Esophagus squamous epithelium (tissue), 5 donors: ENCODE data around the gene TP63. TPM values are rescaled to one million over a fixed set of nuclear protein-coding genes. Genes with fewer than 3 reads are reported as not detected.

ENCODE experiments used
- DNase-seq: peaks from one replicate; lab custom pipeline; 2025; lab: John Stamatoyannopoulos, UW
- H3K27ac ChIP-seq, 4 donors: fragments of 200-600 bp; sonication (generic); one replicate each; pipeline ENCODE4 v1.5.1; 2016 to 2019; ENCODE audit warnings: mild to moderate bottlenecking in 1 of 4
- H3K27me3 ChIP-seq, 4 donors: fragments of 200-600 bp; sonication (generic); 1 replicate in 3 of 4; 2 replicates in 1 of 4; pipeline versions ENCODE4 v1.5.1 to v1.6.0; 2017 to 2021; ENCODE audit warnings: antibody characterized with exemption in 1 of 4
- H3K36me3 ChIP-seq, 3 donors: fragments of 200-600 bp; sonication (generic); one replicate each; pipeline ENCODE4 v1.5.1; 2016 to 2019
- H3K4me1 ChIP-seq, 3 donors: fragments of 200-600 bp; sonication (generic); one replicate each; pipeline ENCODE4 v1.5.1; 2017 to 2019
- H3K4me3 ChIP-seq, 4 donors: fragments of 200-600 bp; sonication (generic); 1 replicate in 3 of 4; 2 replicates in 1 of 4; pipeline ENCODE4 v1.5.1; 2016 to 2019; ENCODE audit warnings: mild to moderate bottlenecking in 2 of 4, moderate library complexity in 1 of 4
- H3K9me3 ChIP-seq, 3 donors: fragments of 200-600 bp; sonication (generic); one replicate each; pipeline ENCODE4 v1.5.1; 2016 to 2019
- CTCF ChIP-seq, 6 experiments: fragments of 450-650 bp in 4 of 6; fragments of 200-600 bp in 2 of 6; sonication (generic) in 2 of 6; IDR thresholded peaks; one replicate each; pipeline ENCODE4 v1.5.1; 2016 to 2019; ENCODE audit warnings: antibody characterized with exemption in 6 of 6, mild to moderate bottlenecking in 4 of 6, moderate library complexity in 4 of 6
- POLR2A ChIP-seq, 4 donors: fragments of 450-650 bp; IDR thresholded peaks; one replicate each; pipeline ENCODE4 v1.6.1; 2017; ENCODE audit warnings: antibody characterized with exemption in 4 of 4, mild to moderate bottlenecking in 4 of 4, moderate library complexity in 3 of 4
- WGBS, 2 donors: methylation state at CpG; one replicate each; pipeline ENCODE4 v1.1.5; 2018; 5-methylcytosine and 5-hydroxymethylcytosine counted together
- intact Hi-C: fragments of 100-400 bp; cut with DNase I; formaldehyde crosslinking; loops from one replicate; pipeline ENCODE4 v1.15.0; 2022
- total RNA-seq, 4 donors: library from RNA; depleted of rRNA; stranded (reverse); fragments of >200 nt; gene quantifications; one replicate each; pipeline ENCODE4 v1.1.0, GENCODE V29; 2016
- donor health status: DM: yes; HTN: yes; CAD: no.

TP63 gene
- total RNA-seq, 4 donors from 2014 or later, result 111 to 162 (median 137) TPM

- H3K4me3 ChIP-seq, result no peak overlapping the region
- peaks cover 0 to 26% (median 4%) of the 10 kb centered on the region in 3 donors for H3K4me1 ChIP-seq
- no peaks in the 10 kb centered on the region for H3K9me3 ChIP-seq
- H3K27ac ChIP-seq, result peak overlapping the region in 1 of 4 donors; percentile 37
- DNase-seq, result no peak
- peak in 1 of 6 experiments; percentile 5 for TF ChIP-seq CTCF (IDR thresholded peaks at IDR 0.05)
- TF ChIP-seq POLR2A (IDR thresholded peaks at IDR 0.05), result no peak
- intact Hi-C loops, result no loop called here
- H3K36me3 ChIP-seq, result peaks cover 0 to 58% (median 0%) of the 10 kb centered on the region in 3 donors
- 72 to 76% methylated on average over 3 of the region's 3 CpGs for WGBS, 2 donors
- no peaks in the 10 kb centered on the region for H3K27me3 ChIP-seq
These were observed 265.3 kb downstream of the TP63 start for GRCh38 chr3:189896533-189896932.

DNA sequence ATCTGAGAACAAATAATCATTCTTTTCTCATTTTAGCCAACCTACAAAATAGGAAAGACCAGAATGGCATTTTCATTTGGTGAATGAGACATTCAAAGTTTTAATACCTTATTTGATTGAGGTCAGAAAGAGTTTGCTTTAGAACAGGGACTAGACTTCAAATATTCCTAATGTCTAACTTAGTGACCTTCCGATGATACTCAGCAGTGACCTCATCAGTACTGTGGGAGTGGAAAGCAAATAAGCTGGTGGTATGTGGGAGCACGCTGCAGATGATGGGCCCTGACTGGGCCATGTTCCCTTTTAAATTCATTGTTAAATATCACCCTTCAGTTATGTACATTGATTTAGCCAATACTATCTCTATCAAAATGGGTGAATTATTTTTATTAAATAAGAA is 266.2 kb downstream of the TP63 start:
- no peak for TF ChIP-seq POLR2A (IDR thresholded peaks at IDR 0.05)
- TF ChIP-seq CTCF (IDR thresholded peaks at IDR 0.05), result no peak
- H3K27me3 ChIP-seq, result no peaks in the 10 kb centered on the region
- peak overlapping the region in 1 of 4 donors; percentile 37 for H3K27ac ChIP-seq
- H3K9me3 ChIP-seq, result no peaks in the 10 kb centered on the region
- intact Hi-C loops, result no loop called here
- H3K36me3 ChIP-seq, result peaks cover 0 to 49% (median 0%) of the 10 kb centered on the region in 3 donors
- 80 to 85% methylated on average over 2 of the region's 2 CpGs for WGBS, 2 donors
- DNase-seq, result no peak
- no peak overlapping the region for H3K4me3 ChIP-seq
- peaks cover 2 to 35% (median 4%) of the 10 kb centered on the region in 3 donors for H3K4me1 ChIP-seq

DNA sequence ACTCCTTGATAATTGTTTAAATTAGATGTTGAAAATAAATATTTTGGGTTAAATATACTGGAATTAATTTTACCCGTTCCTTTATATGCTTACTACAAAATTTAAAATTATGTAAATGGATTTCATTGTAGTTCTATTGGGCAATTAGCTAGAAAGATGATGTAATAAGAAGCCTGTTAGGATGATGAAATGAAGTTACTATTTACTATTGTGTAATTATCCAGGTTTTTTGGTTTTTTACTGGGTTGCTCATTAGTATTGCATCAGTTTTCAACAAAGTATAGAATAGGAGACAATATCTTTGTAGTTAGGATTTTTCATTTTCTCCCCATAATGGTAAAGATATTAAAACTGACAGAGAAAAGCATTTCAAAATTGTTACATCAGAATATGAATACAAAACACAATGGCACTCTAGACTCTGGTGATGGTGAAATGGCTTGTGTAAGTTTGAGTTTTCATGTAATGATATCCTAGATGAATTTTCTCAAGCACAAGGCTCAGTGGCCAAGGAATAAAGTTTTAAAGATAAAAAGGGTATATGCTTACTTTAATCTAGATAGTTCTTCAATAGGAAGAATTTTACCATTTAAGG is 267.5 kb downstream of the TP63 start:
- 44 to 54% methylated on average over 1 of the region's 1 CpG for WGBS, 2 donors
- no peak for DNase-seq
- no peak for TF ChIP-seq POLR2A (IDR thresholded peaks at IDR 0.05)
- no peak for TF ChIP-seq CTCF (IDR thresholded peaks at IDR 0.05)
- peaks cover 3 to 36% (median 4%) of the 10 kb centered on the region in 3 donors for H3K4me1 ChIP-seq
- intact Hi-C loops, result no loop called here
- H3K36me3 ChIP-seq, result peaks cover 0 to 37% (median 0%) of the 10 kb centered on the region in 3 donors
- H3K9me3 ChIP-seq, result no peaks in the 10 kb centered on the region
- no peaks in the 10 kb centered on the region for H3K27me3 ChIP-seq
- peak overlapping the region; percentile 12 to 88 (median 82) for H3K27ac ChIP-seq
- no peak overlapping the region for H3K4me3 ChIP-seq

- DNase-seq, result no peak
- Histone ChIP-seq H3K36me3 (peaks cover 0 to 32% (median 0%) of the 10 kb centered on the region in 3 donors), H3K27me3 (no peaks in the 10 kb centered on the region), H3K9me3 (no peaks in the 10 kb centered on the region), H3K4me1 (peaks cover 3 to 36% (median 4%) of the 10 kb centered on the region in 3 donors), H3K27ac (peak overlapping the region; percentile 12 to 88 (median 82)), H3K4me3 (no peak overlapping the region)
- TF ChIP-seq CTCF (IDR thresholded peaks at IDR 0.05) (no peak), POLR2A (IDR thresholded peaks at IDR 0.05) (no peak)
- 64 to 76% methylated on average over 3 of the region's 3 CpGs for WGBS, 2 donors
- intact Hi-C loops, result no loop called here
These were observed 268.0 kb downstream of the TP63 start for GRCh38 chr3:189899186-189899585.

DNA sequence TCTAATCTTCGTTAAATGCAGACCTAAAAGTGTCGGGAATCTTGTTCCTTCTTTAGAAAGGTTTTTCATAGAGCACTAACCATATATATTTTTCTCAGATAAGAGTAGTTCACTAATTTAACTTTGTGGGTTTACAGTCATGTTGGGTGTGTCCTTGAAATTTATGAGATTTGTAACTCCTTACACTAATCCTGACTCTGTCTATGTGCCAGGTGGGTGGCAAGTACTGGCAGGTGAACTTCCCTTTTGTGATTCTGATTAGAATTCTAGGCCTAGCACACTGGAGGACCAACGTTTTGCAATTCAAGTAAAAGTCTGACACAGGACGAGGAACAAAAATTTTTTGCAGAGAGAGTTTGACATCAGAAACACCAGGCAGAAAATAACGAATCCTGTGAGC is 269.4 kb downstream of the TP63 start:
- WGBS, 2 donors, result 32 to 44% methylated on average over 5 of the region's 5 CpGs
- peaks cover 0 to 19% (median 0%) of the 10 kb centered on the region in 3 donors for H3K36me3 ChIP-seq
- DNase-seq, result no peak

More for the DNA sequence above, 269.4 kb downstream of the TP63 start:
- Histone ChIP-seq H3K27ac (peak overlapping the region; percentile 73 to 88 (median 82)), H3K27me3 (no peaks in the 10 kb centered on the region), H3K4me3 (no peak overlapping the region), H3K9me3 (no peaks in the 10 kb centered on the region), H3K4me1 (peaks cover 3 to 45% (median 4%) of the 10 kb centered on the region in 3 donors)
- TF ChIP-seq POLR2A (IDR thresholded peaks at IDR 0.05), result no peak
- TF ChIP-seq CTCF (IDR thresholded peaks at IDR 0.05), result no peak
- intact Hi-C loops, result no loop called here
